Ramos (cell line): ENCODE measurements around the gene VIPR2.
"Not testable (repeated sequence)": the region's sequence is repeated elsewhere in the genome, so short reads cannot be mapped to it uniquely, and the experiment has no call there.

Source experiments
- in situ Hi-C: fragments of 300-500 bp; cut with MboI; formaldehyde crosslinking; loops from one replicate; pipeline ENCODE4 v1.14.3; 2022; ENCODE audit warnings: low sequenced_read_pairs; ENCODE audit not compliant: unreplicated experiment

Gene VIPR2, protein sequence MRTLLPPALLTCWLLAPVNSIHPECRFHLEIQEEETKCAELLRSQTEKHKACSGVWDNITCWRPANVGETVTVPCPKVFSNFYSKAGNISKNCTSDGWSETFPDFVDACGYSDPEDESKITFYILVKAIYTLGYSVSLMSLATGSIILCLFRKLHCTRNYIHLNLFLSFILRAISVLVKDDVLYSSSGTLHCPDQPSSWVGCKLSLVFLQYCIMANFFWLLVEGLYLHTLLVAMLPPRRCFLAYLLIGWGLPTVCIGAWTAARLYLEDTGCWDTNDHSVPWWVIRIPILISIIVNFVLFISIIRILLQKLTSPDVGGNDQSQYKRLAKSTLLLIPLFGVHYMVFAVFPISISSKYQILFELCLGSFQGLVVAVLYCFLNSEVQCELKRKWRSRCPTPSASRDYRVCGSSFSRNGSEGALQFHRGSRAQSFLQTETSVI

GRCh38 chr7:159144758-159145489 is at the start of gene VIPR2:
Gene VIPR2, minus strand, starts transcription at chr7:159144867. Its CDS starts 96 bp downstream, at chr7:159144771.
- in situ Hi-C loops = no loop called here

DNA sequence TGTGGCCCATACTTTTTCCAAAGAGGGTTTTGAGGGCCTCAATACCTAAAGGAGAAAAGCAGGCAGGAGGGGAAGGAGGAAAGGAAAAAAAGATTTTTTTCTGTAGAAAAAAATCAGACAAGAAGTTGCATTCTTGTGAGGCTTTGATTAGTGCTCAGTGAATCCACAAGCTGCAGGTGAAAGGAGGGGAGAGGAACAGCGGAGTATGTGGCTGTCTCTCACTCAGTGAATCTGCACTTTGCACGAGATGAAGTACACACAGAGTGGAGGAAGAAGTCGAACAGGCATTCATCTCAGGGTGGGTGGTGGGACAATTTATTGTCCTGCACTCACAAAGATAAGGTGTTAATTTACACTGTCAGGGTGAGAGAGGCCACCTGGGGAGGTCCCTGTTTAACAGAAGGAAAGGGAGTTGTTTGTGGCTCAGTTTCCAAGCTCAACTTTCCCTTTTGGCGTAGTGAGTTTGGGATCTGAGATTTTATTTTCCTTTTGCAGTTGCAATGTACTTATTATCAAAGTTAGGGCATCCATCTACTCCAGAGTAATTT is 49.0 kb upstream of the VIPR2 start:
- in situ Hi-C loops = no loop called here

DNA sequence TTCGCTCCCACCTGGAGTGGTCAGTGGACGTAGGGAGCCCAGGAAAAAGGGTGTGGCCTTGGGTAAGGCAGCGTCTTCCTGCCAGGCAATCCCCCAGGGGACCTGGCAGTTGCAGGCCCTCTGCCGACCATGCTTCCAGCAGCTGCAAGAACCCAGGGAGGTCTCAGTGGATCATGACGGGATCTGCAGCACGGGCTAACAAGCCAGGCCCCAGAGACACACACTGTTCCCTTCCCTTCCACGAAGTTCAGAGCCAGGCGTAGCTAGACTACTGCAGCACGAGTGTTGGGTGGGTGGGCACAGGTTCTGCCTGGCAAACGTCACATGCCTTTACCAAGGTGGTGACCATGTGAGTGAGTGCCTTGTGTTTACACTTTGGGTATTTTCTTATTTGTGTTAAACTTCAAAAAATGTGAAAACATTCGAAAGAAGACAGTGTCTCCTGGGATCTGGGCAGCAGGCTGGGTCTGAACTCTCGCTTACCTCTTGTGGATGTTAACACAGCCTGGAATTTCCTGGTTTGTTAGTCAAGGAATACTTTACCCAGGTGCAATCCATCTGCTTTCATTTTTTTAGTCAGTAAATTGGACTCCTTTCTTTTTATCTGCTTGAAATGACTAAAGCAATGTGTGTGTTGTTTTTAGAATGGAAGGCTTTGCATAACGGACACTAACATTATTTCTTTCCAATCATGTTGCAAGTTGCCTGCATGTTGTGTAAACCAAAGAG is 48.2 kb upstream of the VIPR2 start:
- in situ Hi-C loops = no loop called here

- in situ Hi-C loops = no loop called here
These were observed 47.3 kb upstream of the VIPR2 start for GRCh38 chr7:159192013-159192412.

- in situ Hi-C loops = no loop called here
These were observed 46.6 kb upstream of the VIPR2 start for GRCh38 chr7:159191236-159191635.

GRCh38 chr7:159188011-159188410 is 43.3 kb upstream of the VIPR2 start:
- in situ Hi-C loops = no loop called here

DNA sequence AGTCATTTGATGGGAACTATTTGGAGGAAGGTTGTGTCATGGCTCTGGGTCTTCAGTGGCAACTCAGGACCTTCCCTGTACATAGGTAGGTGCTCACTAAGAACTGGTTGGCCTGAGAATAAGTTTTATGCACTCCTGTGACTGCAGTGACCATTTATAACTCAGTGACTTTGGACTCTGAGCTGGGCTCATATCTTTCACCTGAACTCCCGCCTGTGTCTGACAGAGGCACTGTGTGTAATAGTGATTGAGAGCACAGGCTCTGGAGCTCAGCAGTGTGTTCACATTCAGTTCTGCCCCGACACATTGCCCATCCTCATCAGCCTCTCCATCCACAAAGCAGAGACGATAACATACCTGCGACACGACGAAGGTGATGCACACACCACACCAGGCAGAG is 34.6 kb upstream of the VIPR2 start:
- in situ Hi-C loops = no loop called here

DNA sequence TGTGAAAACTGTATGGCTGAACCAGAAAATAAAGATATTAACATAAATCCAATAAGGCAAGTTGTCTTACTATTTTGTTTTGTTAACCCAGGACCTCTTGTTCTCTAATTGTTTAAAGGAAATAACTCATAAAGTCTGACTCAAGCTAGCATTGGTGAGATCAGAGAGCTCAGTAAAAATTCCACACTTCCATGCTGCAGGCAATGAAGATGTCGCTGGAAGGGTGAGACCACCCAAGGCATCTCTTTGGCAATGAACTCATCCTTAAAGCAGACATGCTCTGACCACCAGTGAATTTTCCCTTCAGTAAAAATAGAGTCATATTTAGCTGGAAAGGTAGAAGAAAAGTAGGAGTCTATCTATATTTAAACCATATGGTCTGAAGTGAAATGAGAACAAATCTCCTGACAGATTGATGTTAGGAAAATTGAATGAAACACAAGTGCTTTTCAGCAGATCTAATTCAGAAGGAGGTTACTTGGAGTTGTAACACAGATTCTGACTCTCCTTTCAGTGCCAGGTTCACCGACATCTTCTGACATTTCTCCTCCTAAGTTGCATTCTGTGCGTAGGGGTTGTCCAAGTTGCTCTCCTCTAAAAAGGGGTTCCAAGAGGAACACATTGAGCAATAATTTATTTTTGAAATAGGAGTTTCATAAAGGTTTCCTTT is 32.8 kb upstream of the VIPR2 start:
- in situ Hi-C loops = no loop called here

GRCh38 chr7:159175792-159176191 is 31.1 kb upstream of the VIPR2 start:
- in situ Hi-C loops = no loop called here

- in situ Hi-C loops = not testable (repeated sequence)
These were observed 30.4 kb upstream of the VIPR2 start for GRCh38 chr7:159175100-159175499.

DNA sequence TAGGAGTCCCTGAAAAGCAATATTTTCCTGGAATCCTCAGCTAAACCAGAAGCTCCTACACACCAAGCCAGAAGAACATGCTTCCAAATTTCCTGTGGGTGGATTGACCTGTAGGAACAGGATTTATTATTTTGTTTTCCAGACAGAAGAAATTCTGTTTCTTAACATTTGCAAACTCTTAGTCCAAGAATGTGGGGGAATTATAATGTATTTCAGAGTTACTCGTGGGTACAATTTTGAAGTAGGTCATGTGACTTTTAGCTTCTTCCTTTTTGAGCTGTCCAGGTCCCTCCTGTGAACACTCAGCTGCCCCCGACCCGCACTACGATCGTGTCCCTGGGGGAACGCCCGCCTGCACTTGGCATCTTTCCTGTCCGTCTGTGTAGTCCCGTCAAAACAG is 27.7 kb upstream of the VIPR2 start:
- in situ Hi-C loops = no loop called here

- in situ Hi-C loops = no loop called here
These were observed 24.7 kb upstream of the VIPR2 start for GRCh38 chr7:159169391-159169790.

GRCh38 chr7:159167139-159167538 is 22.5 kb upstream of the VIPR2 start:
- in situ Hi-C loops = no loop called here

GRCh38 chr7:159166530-159166929 is 21.9 kb upstream of the VIPR2 start:
- in situ Hi-C loops = no loop called here

GRCh38 chr7:159165352-159165751 is 20.7 kb upstream of the VIPR2 start:
- in situ Hi-C loops = no loop called here

- in situ Hi-C loops = not testable (repeated sequence)
These were observed 19.1 kb upstream of the VIPR2 start for GRCh38 chr7:159163703-159164301.

DNA sequence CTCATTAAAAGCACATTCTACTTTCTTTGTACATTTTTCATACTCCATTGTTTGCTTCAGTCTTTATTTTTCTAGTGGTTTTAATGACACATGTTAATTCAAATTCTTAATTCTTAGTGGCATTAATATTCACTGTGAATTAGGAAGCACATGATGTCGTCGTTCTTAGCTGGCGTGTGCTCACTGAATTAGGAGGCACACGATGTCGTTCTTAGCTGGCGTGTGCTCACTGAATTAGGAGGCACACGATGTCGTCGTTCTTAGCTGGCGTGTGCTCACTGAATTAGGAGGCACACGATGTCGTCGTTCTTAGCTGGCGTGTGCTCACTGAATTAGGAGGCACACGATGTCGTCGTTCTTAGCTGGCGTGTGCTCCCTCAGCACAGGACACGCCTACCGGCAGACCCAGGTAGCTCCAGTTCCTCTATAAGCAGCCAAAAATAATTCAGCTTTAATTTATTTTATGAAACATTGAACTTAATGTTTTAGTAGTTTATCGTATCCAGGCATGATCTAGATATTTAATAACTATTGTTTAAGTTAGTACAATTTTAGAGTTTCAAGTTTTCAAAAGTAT is 17.5 kb upstream of the VIPR2 start:
- in situ Hi-C loops = not testable (repeated sequence)

DNA sequence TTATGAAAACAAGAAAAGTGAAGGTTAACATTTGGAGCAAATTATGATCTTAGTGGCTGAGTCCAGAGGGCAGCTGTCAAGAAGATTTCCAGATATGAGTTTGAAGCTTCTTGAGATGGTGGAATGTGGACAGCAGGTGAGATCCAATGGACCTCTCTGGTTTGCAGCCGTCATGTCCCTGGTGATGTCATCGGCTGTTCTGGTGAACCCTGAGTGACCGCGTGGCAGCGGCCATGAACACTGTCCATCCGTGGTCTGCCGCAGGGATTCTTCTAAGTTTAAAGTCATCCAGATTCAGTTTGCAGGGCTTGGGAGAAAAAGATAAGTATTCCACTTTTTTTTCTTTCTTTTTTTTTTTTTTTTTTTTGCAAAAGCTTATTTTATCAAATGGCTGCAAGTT is 15.8 kb upstream of the VIPR2 start:
- in situ Hi-C loops = no loop called here

- in situ Hi-C loops = no loop called here
These were observed 15.1 kb upstream of the VIPR2 start for GRCh38 chr7:159159731-159160130.
